Muscle layer of colon (tissue), 2 donors: Measurements from ENCODE around the gene DDX47.
"Not testable (repeated sequence)": the region's sequence is repeated elsewhere in the genome, so short reads cannot be mapped to it uniquely, and the experiment has no call there.

Experiments used
- H3K27ac ChIP-seq: one replicate; pipeline ENCODE4 v1.7.0; 2013; ENCODE audit warnings: low read depth, mild to moderate bottlenecking, low read length, moderate library complexity
- H3K27me3 ChIP-seq, 2 donors: one replicate each; pipeline ENCODE4 v1.7.0; 2013; ENCODE audit warnings: low read length in 2 of 2, mild to moderate bottlenecking in 2 of 2; ENCODE audit not compliant: insufficient read depth in 2 of 2, control insufficient read depth in 1 of 2
- H3K36me3 ChIP-seq: one replicate; pipeline ENCODE4 v1.7.0; 2013; ENCODE audit warnings: mild to moderate bottlenecking, low read length; ENCODE audit not compliant: insufficient read depth
- H3K4me1 ChIP-seq: one replicate; pipeline ENCODE4 v1.7.0; 2013; ENCODE audit warnings: mild to moderate bottlenecking, low read length; ENCODE audit not compliant: insufficient read depth
- H3K4me3 ChIP-seq, 2 donors: one replicate each; pipeline ENCODE4 v1.7.0; 2013; ENCODE audit warnings: low read length in 2 of 2, low read depth in 1 of 2, mild to moderate bottlenecking in 1 of 2, moderate library complexity in 1 of 2
- H3K9ac ChIP-seq: one replicate; pipeline ENCODE4 v1.7.0; 2013; ENCODE audit warnings: low read length
- H3K9me3 ChIP-seq: one replicate; pipeline ENCODE4 v1.7.0; 2013; ENCODE audit warnings: mild to moderate bottlenecking, low read length
- donor health status: abdominal sarcoma.
- donor health status: Adenocarcinoma of cecum.

DDX47 gene

DNA sequence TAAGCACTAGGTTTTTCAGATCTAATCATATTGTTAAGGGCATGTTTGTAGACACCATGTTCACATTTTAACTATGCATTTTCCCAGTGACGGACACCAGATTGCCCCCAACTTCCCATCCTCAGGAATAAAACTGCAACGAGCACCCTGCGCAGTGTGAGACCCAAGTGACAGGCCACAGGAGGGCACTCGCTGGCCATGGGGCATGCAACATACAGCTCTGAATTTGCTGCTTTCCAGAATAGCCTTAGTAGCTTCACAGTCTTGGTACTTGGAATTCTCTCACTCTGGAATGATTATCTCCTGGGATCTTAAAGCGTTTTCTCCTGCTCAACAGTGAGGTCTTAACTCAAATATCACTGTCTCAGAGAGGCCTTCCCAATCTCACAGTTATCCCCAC, 972 bp upstream of the DDX47 start:
- peaks cover 23% of the 10 kb centered on the region for H3K4me1 ChIP-seq
- H3K27me3 ChIP-seq = no peaks in the 10 kb centered on the region
- H3K9ac ChIP-seq = no peak overlapping the region
- no peak overlapping the region for H3K27ac ChIP-seq
- no peaks in the 10 kb centered on the region for H3K9me3 ChIP-seq
- no peaks in the 10 kb centered on the region for H3K36me3 ChIP-seq
- H3K4me3 ChIP-seq = no peak overlapping the region

DNA sequence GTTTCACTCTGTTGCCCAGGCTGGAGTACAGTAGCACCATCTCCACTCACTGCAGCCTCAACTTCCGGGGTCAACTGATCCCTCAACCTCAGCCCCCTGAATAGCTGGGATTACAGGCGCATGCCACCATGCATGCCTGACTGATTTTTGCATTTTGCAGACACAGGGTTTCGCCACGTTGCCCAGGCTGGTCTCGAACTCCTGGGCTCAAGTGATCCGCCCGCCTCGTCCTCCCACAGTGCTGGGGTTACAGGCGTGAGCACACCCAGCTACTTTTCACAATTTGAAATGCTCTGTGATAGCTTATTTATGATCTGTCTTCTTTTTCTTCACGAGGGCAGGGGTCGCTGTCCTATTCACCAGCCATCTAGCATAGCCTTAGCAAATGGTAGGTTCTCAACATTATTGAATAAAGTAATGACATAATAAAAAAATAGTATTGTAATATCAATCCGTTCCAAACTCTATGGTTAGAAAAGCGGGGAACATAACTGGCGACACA, 477 bp upstream of the DDX47 start:
- Histone ChIP-seq H3K27ac (no peak overlapping the region), H3K27me3 (no peaks in the 10 kb centered on the region), H3K9me3 (no peaks in the 10 kb centered on the region), H3K36me3 (no peaks in the 10 kb centered on the region), H3K4me1 (peaks cover 23% of the 10 kb centered on the region), H3K9ac (no peak overlapping the region), H3K4me3 (peak overlapping the region in 1 of 2 donors; percentile 98)

DNA sequence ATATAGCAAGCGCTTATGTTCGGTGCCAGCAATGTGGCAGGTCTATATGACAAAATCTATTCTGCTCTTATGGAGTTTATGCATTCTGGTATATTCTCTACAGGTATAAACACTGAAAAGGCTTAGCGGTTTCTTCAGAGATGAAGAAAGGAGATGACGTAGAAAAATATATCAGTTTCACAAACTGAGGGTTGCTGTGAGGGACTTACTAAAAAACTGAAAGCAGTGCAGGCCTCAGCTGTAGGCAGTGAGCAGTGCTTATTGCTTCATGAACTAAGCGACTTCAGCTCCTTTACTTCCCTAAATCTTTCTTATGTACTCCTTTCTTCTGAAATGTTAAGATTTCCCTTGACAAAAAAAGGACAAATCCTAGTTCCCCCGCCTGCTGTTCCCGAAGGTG, 4.5 kb downstream of the DDX47 start:
- Histone ChIP-seq H3K27ac (no peak overlapping the region), H3K36me3 (peaks cover 21% of the 10 kb centered on the region), H3K27me3 (no peaks in the 10 kb centered on the region), H3K9me3 (no peaks in the 10 kb centered on the region), H3K4me3 (no peak overlapping the region), H3K4me1 (peaks cover 41% of the 10 kb centered on the region), H3K9ac (no peak overlapping the region)

DNA sequence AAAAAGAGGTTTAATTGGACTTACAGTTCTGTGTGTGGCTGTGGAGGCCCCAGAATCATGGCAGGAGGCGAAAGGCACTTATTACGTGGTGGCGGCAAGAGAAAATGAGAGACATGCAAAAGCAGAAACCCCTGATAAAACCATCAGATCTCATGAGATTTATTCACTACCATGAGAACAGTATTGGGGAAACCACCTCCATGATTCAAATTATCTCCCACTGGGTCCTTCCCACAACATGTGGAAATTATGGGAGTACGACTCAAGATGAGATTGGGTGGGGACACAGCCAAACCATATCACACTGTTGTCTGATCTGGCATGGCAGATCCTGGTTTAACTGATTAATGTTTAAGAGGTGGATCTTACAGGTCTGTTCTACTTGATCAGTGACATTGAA, 5.6 kb downstream of the DDX47 start:
- peaks cover 31% of the 10 kb centered on the region for H3K36me3 ChIP-seq
- peaks cover 40% of the 10 kb centered on the region for H3K4me1 ChIP-seq
- no peak overlapping the region for H3K4me3 ChIP-seq
- no peaks in the 10 kb centered on the region for H3K9me3 ChIP-seq
- H3K27me3 ChIP-seq = no peaks in the 10 kb centered on the region
- no peak overlapping the region for H3K9ac ChIP-seq
- H3K27ac ChIP-seq = no peak overlapping the region

DNA sequence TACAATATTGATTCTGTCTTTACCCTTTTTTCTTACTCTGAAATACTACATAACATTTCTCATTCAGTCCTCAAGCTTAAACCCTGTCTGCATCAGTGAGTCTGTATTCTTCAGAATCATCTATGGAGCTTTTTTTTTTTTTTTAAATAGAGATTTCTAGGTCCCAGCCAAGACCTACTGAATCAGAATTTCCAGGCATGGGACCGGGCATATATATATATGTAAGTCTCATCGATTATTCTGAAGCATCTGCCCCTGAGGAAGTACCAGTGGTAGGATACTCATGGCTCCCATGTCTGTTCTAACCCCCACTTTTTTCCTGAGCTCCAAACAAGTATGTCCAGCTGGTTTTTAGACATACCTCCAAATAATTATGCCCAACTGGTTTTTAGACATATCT, 6.1 kb downstream of the DDX47 start:
- H3K27ac ChIP-seq = no peak overlapping the region
- no peaks in the 10 kb centered on the region for H3K9me3 ChIP-seq
- no peak overlapping the region for H3K9ac ChIP-seq
- peaks cover 36% of the 10 kb centered on the region for H3K36me3 ChIP-seq
- no peaks in the 10 kb centered on the region for H3K27me3 ChIP-seq
- peaks cover 35% of the 10 kb centered on the region for H3K4me1 ChIP-seq
- H3K4me3 ChIP-seq = no peak overlapping the region

DNA sequence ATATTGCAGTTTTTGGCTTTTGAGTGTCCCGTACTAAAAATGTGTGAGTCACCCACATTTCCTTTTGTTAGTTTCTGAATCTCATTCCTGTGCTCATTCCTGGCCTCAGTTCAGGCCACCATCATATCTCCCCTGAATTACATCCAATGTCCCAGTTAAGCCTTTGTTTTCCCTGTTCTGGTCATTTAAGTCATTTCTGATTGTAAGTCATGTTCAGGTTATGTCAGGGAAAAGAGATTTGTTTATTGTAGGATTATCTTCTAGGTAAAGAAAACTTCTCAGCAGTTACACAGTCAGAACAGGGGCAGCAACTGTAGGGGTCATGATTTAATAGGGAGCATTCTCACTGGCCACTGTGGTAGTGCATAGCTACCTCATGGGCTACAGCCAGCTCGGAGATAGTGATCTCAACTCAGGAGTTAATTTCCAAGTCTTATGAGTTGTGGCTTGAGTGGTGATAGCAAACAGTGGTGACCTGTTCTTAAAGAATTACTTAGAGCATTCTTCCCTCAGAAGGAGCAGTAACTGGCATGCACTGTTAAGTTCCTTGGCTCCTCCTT, 6.7 kb downstream of the DDX47 start:
- H3K9me3 ChIP-seq = no peaks in the 10 kb centered on the region
- H3K27ac ChIP-seq = no peak overlapping the region
- no peak overlapping the region for H3K4me3 ChIP-seq
- no peaks in the 10 kb centered on the region for H3K27me3 ChIP-seq
- H3K4me1 ChIP-seq = peaks cover 30% of the 10 kb centered on the region
- peaks cover 42% of the 10 kb centered on the region for H3K36me3 ChIP-seq
- H3K9ac ChIP-seq = no peak overlapping the region

DNA sequence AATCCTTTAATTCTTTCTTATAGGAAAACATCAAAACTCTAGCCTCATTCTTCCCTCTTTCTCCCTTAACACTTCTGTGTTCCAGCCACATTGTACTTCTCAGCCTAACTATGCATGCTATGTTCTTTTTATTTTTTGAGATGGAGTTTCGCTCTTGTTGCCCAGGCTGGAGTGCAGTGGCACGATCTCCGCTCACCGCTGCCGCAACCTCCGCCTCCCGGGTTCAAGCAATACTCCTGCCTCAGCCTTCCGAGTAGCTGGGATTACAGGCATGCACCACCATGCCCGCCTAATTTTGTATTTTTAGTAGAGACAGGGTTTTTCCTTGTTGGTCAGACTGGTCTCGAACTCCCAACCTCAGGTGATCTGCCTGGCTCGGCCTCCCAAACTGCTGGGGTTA, 7.2 kb downstream of the DDX47 start:
- H3K9me3 ChIP-seq, H3K27ac ChIP-seq, H3K27me3 ChIP-seq, H3K4me3 ChIP-seq, H3K9ac ChIP-seq: not testable (repeated sequence)
- H3K36me3 ChIP-seq = peaks cover 48% of the 10 kb centered on the region
- H3K4me1 ChIP-seq = peaks cover 29% of the 10 kb centered on the region

DNA sequence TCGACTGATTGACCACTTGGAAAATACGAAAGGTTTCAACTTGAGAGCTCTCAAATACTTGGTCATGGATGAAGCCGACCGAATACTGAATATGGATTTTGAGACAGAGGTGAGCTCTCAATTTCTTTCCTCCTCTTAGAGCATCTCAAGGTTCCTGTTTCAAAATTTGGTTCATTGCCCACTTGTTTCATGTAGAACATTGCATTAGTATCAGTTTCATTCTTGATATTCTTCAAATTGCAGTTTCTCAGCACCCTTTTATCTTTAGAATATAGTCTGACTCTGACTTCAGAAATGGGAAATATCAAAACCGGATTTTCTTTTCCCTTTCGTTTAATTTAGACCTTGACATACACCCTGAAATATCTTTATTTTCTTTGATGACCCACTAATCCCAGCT, 8.8 kb downstream of the DDX47 start:
- H3K4me1 ChIP-seq = peaks cover 18% of the 10 kb centered on the region
- H3K9me3 ChIP-seq = no peaks in the 10 kb centered on the region
- no peak overlapping the region for H3K27ac ChIP-seq
- H3K4me3 ChIP-seq = no peak overlapping the region
- no peak overlapping the region for H3K9ac ChIP-seq
- H3K27me3 ChIP-seq = no peaks in the 10 kb centered on the region
- H3K36me3 ChIP-seq = peaks cover 64% of the 10 kb centered on the region

DNA sequence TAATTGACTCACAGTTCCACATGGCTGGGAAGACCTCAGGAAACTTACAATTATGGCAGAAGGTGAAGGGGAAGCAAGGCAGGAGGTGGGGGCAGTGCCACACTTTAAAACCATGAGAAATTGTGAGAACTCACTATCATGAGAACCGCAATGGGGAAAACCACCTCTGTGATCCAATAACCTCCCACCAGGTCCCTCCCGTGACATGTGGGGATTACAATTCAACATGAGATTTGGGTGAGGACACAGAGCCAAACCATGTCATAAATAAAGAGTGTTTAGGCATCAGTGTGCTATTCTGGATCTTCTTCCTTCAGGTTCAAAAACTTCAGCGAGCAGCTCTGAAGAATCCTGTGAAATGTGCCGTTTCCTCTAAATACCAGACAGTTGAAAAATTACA, 9.7 kb downstream of the DDX47 start:
- H3K27me3 ChIP-seq = no peaks in the 10 kb centered on the region
- no peak overlapping the region for H3K4me3 ChIP-seq
- peaks cover 71% of the 10 kb centered on the region for H3K36me3 ChIP-seq
- peaks cover 18% of the 10 kb centered on the region for H3K4me1 ChIP-seq
- H3K27ac ChIP-seq = no peak overlapping the region
- H3K9ac ChIP-seq = no peak overlapping the region
- no peaks in the 10 kb centered on the region for H3K9me3 ChIP-seq

DNA sequence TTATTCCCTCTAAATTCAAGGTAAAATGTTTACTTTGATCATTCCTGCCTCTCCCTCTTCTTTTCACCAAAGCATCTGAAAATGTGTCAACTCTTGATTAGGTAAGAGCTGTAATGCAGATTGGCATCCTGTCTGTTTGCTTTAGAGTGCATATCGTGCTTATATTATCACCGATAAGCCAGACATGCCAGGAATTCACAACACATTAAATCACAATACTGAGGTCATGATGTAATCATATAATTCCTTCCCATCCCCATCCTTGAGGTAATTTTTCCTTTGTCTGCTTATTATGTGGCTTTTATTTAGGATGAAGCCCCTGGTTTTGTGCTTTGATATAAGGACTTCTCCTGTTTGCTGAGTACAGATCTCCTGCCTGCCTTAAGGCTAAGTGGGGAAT, 10.2 kb downstream of the DDX47 start:
- no peaks in the 10 kb centered on the region for H3K9me3 ChIP-seq
- H3K4me1 ChIP-seq = peaks cover 18% of the 10 kb centered on the region
- no peak overlapping the region for H3K4me3 ChIP-seq
- H3K27ac ChIP-seq = no peak overlapping the region
- H3K36me3 ChIP-seq = peaks cover 72% of the 10 kb centered on the region
- no peak overlapping the region for H3K9ac ChIP-seq
- no peaks in the 10 kb centered on the region for H3K27me3 ChIP-seq

DNA sequence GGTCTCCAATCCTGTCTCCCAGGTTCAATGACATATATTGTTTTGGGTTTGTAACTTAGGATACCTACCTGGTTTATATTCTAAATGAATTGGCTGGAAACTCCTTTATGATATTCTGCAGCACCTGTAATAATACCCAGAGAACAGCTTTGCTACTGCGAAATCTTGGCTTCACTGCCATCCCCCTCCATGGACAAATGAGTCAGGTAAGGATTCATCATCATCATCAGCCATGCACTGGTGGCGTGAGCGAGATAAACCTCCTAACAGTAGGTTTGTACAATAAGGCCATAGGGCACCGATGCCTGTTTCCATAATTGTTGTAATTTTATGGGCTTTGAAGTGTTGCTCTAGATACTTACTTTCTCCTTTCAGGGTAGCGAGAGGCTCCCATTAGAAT, 10.7 kb downstream of the DDX47 start:
- H3K4me3 ChIP-seq = no peak overlapping the region
- H3K27ac ChIP-seq = no peak overlapping the region
- H3K9me3 ChIP-seq = no peaks in the 10 kb centered on the region
- H3K36me3 ChIP-seq = peaks cover 77% of the 10 kb centered on the region
- H3K4me1 ChIP-seq = peaks cover 18% of the 10 kb centered on the region
- H3K9ac ChIP-seq = no peak overlapping the region
- no peaks in the 10 kb centered on the region for H3K27me3 ChIP-seq

DNA sequence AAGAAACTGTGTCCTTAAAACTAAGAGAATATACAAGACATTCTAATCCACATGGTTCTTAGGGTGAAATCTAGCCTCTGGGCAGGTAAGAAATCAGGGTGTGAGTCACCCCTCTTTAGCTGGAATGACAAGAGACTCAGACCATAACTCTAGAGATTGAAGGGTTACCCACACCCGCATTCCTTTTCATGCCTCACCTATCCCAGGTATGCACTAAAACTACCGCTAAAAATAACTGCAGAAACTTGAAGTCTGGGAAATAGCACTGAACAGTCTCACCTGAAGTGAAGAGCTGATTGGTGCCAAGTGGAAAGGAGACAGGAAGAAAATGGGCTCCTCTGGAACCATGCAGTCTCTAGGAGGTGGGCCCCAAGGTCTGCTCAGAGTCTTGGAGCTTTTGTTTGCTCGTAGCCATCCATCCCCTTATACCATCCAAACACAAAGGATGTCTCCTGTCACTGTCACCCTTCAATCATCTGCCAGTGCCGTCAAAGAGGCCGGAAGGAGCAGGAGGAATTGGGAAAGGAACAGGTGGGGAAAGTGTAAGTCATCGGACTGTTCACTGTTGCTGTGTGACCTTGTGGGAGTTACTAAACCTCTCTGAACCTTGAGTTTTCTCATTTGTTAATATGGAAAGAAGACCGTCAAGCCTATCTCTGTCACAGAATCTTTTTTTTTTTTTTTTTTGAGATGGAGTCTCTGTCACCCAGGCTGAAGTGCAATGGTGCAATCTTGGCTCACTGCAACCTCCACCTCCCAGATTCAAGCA, 22.4 kb downstream of the DDX47 start:
- Histone ChIP-seq H3K36me3 (peaks cover 20% of the 10 kb centered on the region), H3K27ac (no peak overlapping the region), H3K9me3 (no peaks in the 10 kb centered on the region), H3K4me1 (no peaks in the 10 kb centered on the region), H3K4me3 (no peak overlapping the region), H3K27me3 (no peaks in the 10 kb centered on the region), H3K9ac (no peak overlapping the region)
